ENCODE data around the gene C3orf62.
"Not testable (repeated sequence)": the region's sequence is repeated elsewhere in the genome, so short reads cannot be mapped to it uniquely, and the experiment has no call there.

The C3orf62 gene

DNA sequence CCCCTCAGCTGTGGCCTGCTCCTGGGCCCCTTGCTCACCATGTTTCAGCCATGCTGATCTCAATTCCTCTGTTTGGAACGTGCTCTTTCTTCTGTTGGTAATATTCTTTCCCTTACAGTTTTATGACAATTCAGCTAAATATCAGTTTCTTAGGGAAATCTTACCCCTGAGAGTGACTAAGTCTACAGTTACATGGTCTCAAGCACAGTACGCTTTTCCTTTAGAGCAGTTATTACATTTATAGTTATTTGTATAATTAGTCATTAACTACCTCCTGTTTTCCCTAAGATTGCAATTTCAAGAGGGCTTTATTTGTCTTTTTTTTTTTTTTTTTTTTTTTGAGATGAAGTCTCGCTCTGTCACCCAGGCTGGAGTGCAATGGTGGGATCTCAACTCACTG, 23.5 kb downstream of the C3orf62 start:
- Histone ChIP-seq H3K27me3 (ENCODE audit: control insufficient read depth in 5 of 5, insufficient read depth in 4 of 5, low read length in 5 of 5) (peaks cover 0 to 3% (median 0%) of the 10 kb centered on the region in 5 donors), H3K36me3 (ENCODE audit: control insufficient read depth in 5 of 5, insufficient read depth in 5 of 5, low read length in 5 of 5) (peaks cover 0 to 10% (median 0%) of the 10 kb centered on the region in 5 donors), H3K27ac (ENCODE audit: low read depth, low read length) (no peak overlapping the region), H3K4me3 (ENCODE audit: low read depth in 1 of 5, low read length in 5 of 5) (no peak overlapping the region), H3K4me1 (ENCODE audit: control insufficient read depth in 5 of 5, insufficient read depth in 5 of 5, low read length in 5 of 5) (peaks cover 8 to 30% (median 29%) of the 10 kb centered on the region in 5 donors), H3K9me3 (ENCODE audit: control insufficient read depth in 5 of 5, low read length in 5 of 5) (peaks cover 0 to 2% (median 0%) of the 10 kb centered on the region in 5 donors), H3K9ac (ENCODE audit: low read length in 5 of 5) (no peak overlapping the region)

GRCh38 chr3:49248840-49249227, 28.2 kb downstream of the C3orf62 start:
- peak overlapping the region in 1 of 5 donors; percentile 3 for H3K4me3 ChIP-seq (ENCODE audit: low read depth in 1 of 5, low read length in 5 of 5)
- H3K9ac ChIP-seq (ENCODE audit: low read length in 5 of 5) = peak overlapping the region in 4 of 5 donors; percentile 36 to 85 (median 44)
- peaks cover 0 to 3% (median 0%) of the 10 kb centered on the region in 5 donors for H3K27me3 ChIP-seq (ENCODE audit: control insufficient read depth in 5 of 5, insufficient read depth in 4 of 5, low read length in 5 of 5)
- H3K4me1 ChIP-seq (ENCODE audit: control insufficient read depth in 5 of 5, insufficient read depth in 5 of 5, low read length in 5 of 5) = peaks cover 6 to 30% (median 18%) of the 10 kb centered on the region in 5 donors
- H3K27ac ChIP-seq (ENCODE audit: low read depth, low read length) = peak overlapping the region; percentile 93
- peaks cover 0 to 8% (median 5%) of the 10 kb centered on the region in 5 donors for H3K36me3 ChIP-seq (ENCODE audit: control insufficient read depth in 5 of 5, insufficient read depth in 5 of 5, low read length in 5 of 5)
- H3K9me3 ChIP-seq (ENCODE audit: control insufficient read depth in 5 of 5, low read length in 5 of 5) = peaks cover 0 to 2% (median 0%) of the 10 kb centered on the region in 5 donors

GRCh38 chr3:49244581-49245205, 32.3 kb downstream of the C3orf62 start:
- peaks cover 3 to 16% (median 5%) of the 10 kb centered on the region in 5 donors for H3K36me3 ChIP-seq (ENCODE audit: control insufficient read depth in 5 of 5, insufficient read depth in 5 of 5, low read length in 5 of 5)
- H3K9ac ChIP-seq (ENCODE audit: low read length in 5 of 5) = peak overlapping the region in 1 of 5 donors; percentile 39
- H3K27ac ChIP-seq (ENCODE audit: low read depth, low read length) = no peak overlapping the region
- peaks cover 0 to 3% (median 0%) of the 10 kb centered on the region in 5 donors for H3K27me3 ChIP-seq (ENCODE audit: control insufficient read depth in 5 of 5, insufficient read depth in 4 of 5, low read length in 5 of 5)
- peaks cover 0 to 2% (median 0%) of the 10 kb centered on the region in 5 donors for H3K9me3 ChIP-seq (ENCODE audit: control insufficient read depth in 5 of 5, low read length in 5 of 5)
- H3K4me3 ChIP-seq (ENCODE audit: low read depth in 1 of 5, low read length in 5 of 5) = no peak overlapping the region
- H3K4me1 ChIP-seq (ENCODE audit: control insufficient read depth in 5 of 5, insufficient read depth in 5 of 5, low read length in 5 of 5) = peaks cover 6 to 35% (median 24%) of the 10 kb centered on the region in 5 donors

GRCh38 chr3:49240091-49240490, 36.9 kb downstream of the C3orf62 start:
- not testable (repeated sequence) for H3K4me3 ChIP-seq (ENCODE audit: low read depth in 1 of 5, low read length in 5 of 5); H3K27ac ChIP-seq (ENCODE audit: low read depth, low read length); H3K9me3 ChIP-seq (ENCODE audit: control insufficient read depth in 5 of 5, low read length in 5 of 5); H3K9ac ChIP-seq (ENCODE audit: low read length in 5 of 5); H3K27me3 ChIP-seq (ENCODE audit: control insufficient read depth in 5 of 5, insufficient read depth in 4 of 5, low read length in 5 of 5)
- Histone ChIP-seq H3K36me3 (ENCODE audit: control insufficient read depth in 5 of 5, insufficient read depth in 5 of 5, low read length in 5 of 5) (peaks cover 4 to 16% (median 5%) of the 10 kb centered on the region in 5 donors), H3K4me1 (ENCODE audit: control insufficient read depth in 5 of 5, insufficient read depth in 5 of 5, low read length in 5 of 5) (peaks cover 0 to 38% (median 26%) of the 10 kb centered on the region in 5 donors)

DNA sequence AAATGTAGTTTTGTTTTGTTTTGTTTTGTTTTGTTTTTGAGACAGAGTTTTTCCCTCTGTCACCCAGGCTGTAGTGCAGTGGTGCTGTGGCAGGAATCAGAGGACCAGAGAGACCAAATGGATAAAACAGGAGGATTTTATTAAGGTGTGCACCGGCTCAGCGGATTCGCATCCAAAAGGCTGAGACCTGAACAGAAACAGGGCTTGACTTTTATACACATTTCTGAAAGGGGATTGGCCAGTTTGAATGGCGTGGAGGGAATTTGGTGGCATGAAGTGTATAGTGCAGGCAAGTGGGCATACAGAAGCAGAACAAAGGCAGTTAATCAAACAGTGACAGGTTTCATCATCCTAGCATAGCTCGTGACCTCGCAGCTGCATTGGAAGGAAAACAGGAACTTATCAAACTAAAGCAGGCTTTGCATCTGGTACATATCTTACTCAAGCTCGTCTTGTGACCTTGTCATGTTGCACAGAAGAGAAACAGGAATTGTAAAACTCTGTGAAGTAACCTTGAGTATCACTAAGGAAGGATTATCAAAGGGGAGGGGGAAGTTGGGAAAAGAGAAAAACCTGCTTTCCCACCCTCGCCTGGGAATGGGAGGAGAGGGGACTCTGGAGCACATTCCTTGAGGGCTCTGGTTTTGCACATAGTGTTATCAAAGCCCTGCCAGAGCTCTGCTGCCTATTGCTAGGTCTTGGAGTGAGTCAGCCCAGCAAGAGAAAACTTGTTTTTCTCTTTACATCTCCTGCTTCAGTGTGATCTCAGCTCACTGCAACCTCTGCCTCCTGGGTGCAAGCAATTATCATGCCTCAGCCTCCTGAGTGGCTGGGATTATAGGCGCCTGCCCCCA, 38.5 kb downstream of the C3orf62 start:
- H3K36me3 ChIP-seq (ENCODE audit: control insufficient read depth in 5 of 5, insufficient read depth in 5 of 5, low read length in 5 of 5) = peaks cover 0 to 11% (median 5%) of the 10 kb centered on the region in 5 donors
- peak overlapping the region; percentile 61 for H3K27ac ChIP-seq (ENCODE audit: low read depth, low read length)
- peaks cover 0 to 10% (median 5%) of the 10 kb centered on the region in 5 donors for H3K9me3 ChIP-seq (ENCODE audit: control insufficient read depth in 5 of 5, low read length in 5 of 5)
- no peaks in the 10 kb centered on the region for H3K27me3 ChIP-seq (ENCODE audit: control insufficient read depth in 5 of 5, insufficient read depth in 4 of 5, low read length in 5 of 5)
- H3K9ac ChIP-seq (ENCODE audit: low read length in 5 of 5) = no peak overlapping the region
- peaks cover 0 to 31% (median 20%) of the 10 kb centered on the region in 5 donors for H3K4me1 ChIP-seq (ENCODE audit: control insufficient read depth in 5 of 5, insufficient read depth in 5 of 5, low read length in 5 of 5)
- H3K4me3 ChIP-seq (ENCODE audit: low read depth in 1 of 5, low read length in 5 of 5) = peak overlapping the region in 1 of 5 donors; percentile 44

DNA sequence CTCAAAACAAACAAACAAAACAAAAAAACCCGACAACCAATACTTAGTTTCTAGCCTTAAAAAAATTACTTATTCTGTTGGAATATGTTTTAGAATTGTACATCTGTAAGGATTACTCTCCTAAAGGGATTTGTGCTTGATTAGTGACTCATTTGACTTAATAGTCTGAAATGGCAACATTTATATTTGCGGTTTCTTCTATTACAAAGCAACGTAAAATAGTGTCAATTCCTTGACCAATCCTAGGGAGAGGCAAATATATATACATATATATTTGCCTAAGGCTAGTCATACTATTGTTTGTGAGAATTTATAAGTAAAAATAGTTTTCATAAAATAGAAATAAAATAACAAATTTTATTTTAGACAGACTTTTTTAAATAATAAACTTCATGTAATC, 39.7 kb downstream of the C3orf62 start:
- Histone ChIP-seq H3K36me3 (ENCODE audit: control insufficient read depth in 5 of 5, insufficient read depth in 5 of 5, low read length in 5 of 5) (peaks cover 0 to 6% (median 5%) of the 10 kb centered on the region in 5 donors), H3K27me3 (ENCODE audit: control insufficient read depth in 5 of 5, insufficient read depth in 4 of 5, low read length in 5 of 5) (no peaks in the 10 kb centered on the region), H3K4me1 (ENCODE audit: control insufficient read depth in 5 of 5, insufficient read depth in 5 of 5, low read length in 5 of 5) (peaks cover 0 to 31% (median 20%) of the 10 kb centered on the region in 5 donors), H3K27ac (ENCODE audit: low read depth, low read length) (no peak overlapping the region), H3K9me3 (ENCODE audit: control insufficient read depth in 5 of 5, low read length in 5 of 5) (peaks cover 0 to 22% (median 13%) of the 10 kb centered on the region in 5 donors), H3K9ac (ENCODE audit: low read length in 5 of 5) (no peak overlapping the region), H3K4me3 (ENCODE audit: low read depth in 1 of 5, low read length in 5 of 5) (no peak overlapping the region)

- Histone ChIP-seq H3K27me3 (ENCODE audit: control insufficient read depth in 5 of 5, insufficient read depth in 4 of 5, low read length in 5 of 5) (no peaks in the 10 kb centered on the region), H3K9ac (ENCODE audit: low read length in 5 of 5) (no peak overlapping the region), H3K4me3 (ENCODE audit: low read depth in 1 of 5, low read length in 5 of 5) (no peak overlapping the region), H3K27ac (ENCODE audit: low read depth, low read length) (no peak overlapping the region), H3K4me1 (ENCODE audit: control insufficient read depth in 5 of 5, insufficient read depth in 5 of 5, low read length in 5 of 5) (peaks cover 0 to 34% (median 23%) of the 10 kb centered on the region in 5 donors), H3K36me3 (ENCODE audit: control insufficient read depth in 5 of 5, insufficient read depth in 5 of 5, low read length in 5 of 5) (peaks cover 0 to 14% (median 5%) of the 10 kb centered on the region in 5 donors), H3K9me3 (ENCODE audit: control insufficient read depth in 5 of 5, low read length in 5 of 5) (peaks cover 0 to 27% (median 13%) of the 10 kb centered on the region in 5 donors)
These were observed 40.8 kb downstream of the C3orf62 start for GRCh38 chr3:49236226-49236625.

GRCh38 chr3:49228817-49229216, 48.2 kb downstream of the C3orf62 start:
- H3K4me1 ChIP-seq (ENCODE audit: control insufficient read depth in 5 of 5, insufficient read depth in 5 of 5, low read length in 5 of 5); H3K9ac ChIP-seq (ENCODE audit: low read length in 5 of 5); H3K27me3 ChIP-seq (ENCODE audit: control insufficient read depth in 5 of 5, insufficient read depth in 4 of 5, low read length in 5 of 5); H3K27ac ChIP-seq (ENCODE audit: low read depth, low read length): not testable (repeated sequence)
- H3K36me3 ChIP-seq (ENCODE audit: control insufficient read depth in 5 of 5, insufficient read depth in 5 of 5, low read length in 5 of 5) = peaks cover 0 to 12% (median 0%) of the 10 kb centered on the region in 5 donors
- H3K9me3 ChIP-seq (ENCODE audit: control insufficient read depth in 5 of 5, low read length in 5 of 5) = peaks cover 7 to 59% (median 32%) of the 10 kb centered on the region in 5 donors
- peak overlapping the region in 1 of 5 donors; percentile 17 for H3K4me3 ChIP-seq (ENCODE audit: low read depth in 1 of 5, low read length in 5 of 5)

GRCh38 chr3:49222002-49222401, 55.0 kb downstream of the C3orf62 start:
- no peaks in the 10 kb centered on the region for H3K27me3 ChIP-seq (ENCODE audit: control insufficient read depth in 5 of 5, insufficient read depth in 4 of 5, low read length in 5 of 5)
- no peak overlapping the region for H3K9ac ChIP-seq (ENCODE audit: low read length in 5 of 5)
- peaks cover 0 to 11% (median 0%) of the 10 kb centered on the region in 5 donors for H3K9me3 ChIP-seq (ENCODE audit: control insufficient read depth in 5 of 5, low read length in 5 of 5)
- no peak overlapping the region for H3K4me3 ChIP-seq (ENCODE audit: low read depth in 1 of 5, low read length in 5 of 5)
- H3K27ac ChIP-seq (ENCODE audit: low read depth, low read length) = no peak overlapping the region
- no peaks in the 10 kb centered on the region for H3K36me3 ChIP-seq (ENCODE audit: control insufficient read depth in 5 of 5, insufficient read depth in 5 of 5, low read length in 5 of 5)
- peaks cover 0 to 32% (median 20%) of the 10 kb centered on the region in 5 donors for H3K4me1 ChIP-seq (ENCODE audit: control insufficient read depth in 5 of 5, insufficient read depth in 5 of 5, low read length in 5 of 5)
